DOHH2 (cell line): ENCODE measurements around the gene OR51Q1.

Experiments
- EZH2phosphoT487 ChIP-seq: fragments of 200-600 bp; sonication (generic); IDR thresholded peaks from 2 replicates; pipeline ENCODE4 v1.6.1; 2017; ENCODE audit warnings: borderline replicate concordance, mild to moderate bottlenecking, antibody characterized with exemption, low read length, moderate library complexity, mixed read lengths
- TF ChIP-seq, protein P1 (sequence below): fragments of 200-600 bp; sonication (generic); IDR thresholded peaks from one replicate; pipeline ENCODE4 v1.5.1; 2014; ENCODE audit warnings: antibody characterized with exemption, mild to moderate bottlenecking, low read depth, low read length; ENCODE audit not compliant: poor library complexity, severe bottlenecking

DNA sequence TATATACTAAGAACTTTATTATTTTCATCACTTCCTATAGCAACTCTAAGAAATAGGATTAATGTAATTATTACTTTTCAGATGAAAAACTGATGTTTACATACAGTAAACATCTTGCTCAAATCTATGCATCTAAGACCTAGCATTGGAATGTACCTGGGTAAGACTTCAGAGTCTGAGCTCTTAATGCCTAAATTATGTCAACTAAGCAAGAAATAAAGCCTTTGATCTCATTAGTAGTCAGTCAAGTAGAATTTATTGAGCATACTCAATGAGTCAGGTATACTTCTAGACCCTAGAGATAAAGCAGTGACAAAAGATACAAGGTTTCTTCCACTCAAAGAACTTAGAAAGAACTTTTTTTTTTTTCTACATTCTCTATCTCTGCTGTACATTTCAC, 16.7 kb upstream of the OR51Q1 start:
- TF ChIP-seq, protein P1, sequence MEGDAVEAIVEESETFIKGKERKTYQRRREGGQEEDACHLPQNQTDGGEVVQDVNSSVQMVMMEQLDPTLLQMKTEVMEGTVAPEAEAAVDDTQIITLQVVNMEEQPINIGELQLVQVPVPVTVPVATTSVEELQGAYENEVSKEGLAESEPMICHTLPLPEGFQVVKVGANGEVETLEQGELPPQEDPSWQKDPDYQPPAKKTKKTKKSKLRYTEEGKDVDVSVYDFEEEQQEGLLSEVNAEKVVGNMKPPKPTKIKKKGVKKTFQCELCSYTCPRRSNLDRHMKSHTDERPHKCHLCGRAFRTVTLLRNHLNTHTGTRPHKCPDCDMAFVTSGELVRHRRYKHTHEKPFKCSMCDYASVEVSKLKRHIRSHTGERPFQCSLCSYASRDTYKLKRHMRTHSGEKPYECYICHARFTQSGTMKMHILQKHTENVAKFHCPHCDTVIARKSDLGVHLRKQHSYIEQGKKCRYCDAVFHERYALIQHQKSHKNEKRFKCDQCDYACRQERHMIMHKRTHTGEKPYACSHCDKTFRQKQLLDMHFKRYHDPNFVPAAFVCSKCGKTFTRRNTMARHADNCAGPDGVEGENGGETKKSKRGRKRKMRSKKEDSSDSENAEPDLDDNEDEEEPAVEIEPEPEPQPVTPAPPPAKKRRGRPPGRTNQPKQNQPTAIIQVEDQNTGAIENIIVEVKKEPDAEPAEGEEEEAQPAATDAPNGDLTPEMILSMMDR = no peak
- no peak for TF ChIP-seq EZH2phosphoT487
